Body of pancreas (tissue), 4 donors: ENCODE data around the gene GPRIN3. TPM values are rescaled to one million over a fixed set of nuclear protein-coding genes. Genes with fewer than 3 reads are reported as not detected.

Experiments
- ATAC-seq: fragments of 150-250 bp; one replicate; pipeline ENCODE4 v1.9.1; 2016
- DNase-seq, 4 donors: peaks; one replicate each; pipeline ENCODE4 v3.0.0-alpha.2; 2019
- H3K27ac ChIP-seq, 4 donors: fragments of 200-600 bp; sonication (generic); 1 replicate in 3 of 4; 2 replicates in 1 of 4; pipeline versions ENCODE4 v1.5.1 to v1.6.1; 2016 to 2019; ENCODE audit warnings: mild to moderate bottlenecking in 1 of 4, mixed read lengths in 1 of 4, moderate library complexity in 1 of 4
- H3K27me3 ChIP-seq, 2 donors: fragments of 200-600 bp; sonication (generic); one replicate each; pipeline ENCODE4 v1.6.0; 2016; ENCODE audit warnings: mild to moderate bottlenecking in 1 of 2
- H3K36me3 ChIP-seq, 2 donors: fragments of 200-600 bp; sonication (generic); replicated peaks in 1 of 2; 2 replicates each; pipeline ENCODE4 v1.5.1; 2016; ENCODE audit warnings: low read depth in 2 of 2; ENCODE audit not compliant: insufficient read depth in 1 of 2
- H3K4me1 ChIP-seq: fragments of 200-600 bp; sonication (generic); one replicate; pipeline ENCODE4 v1.6.0; 2016
- H3K4me3 ChIP-seq, 2 donors: fragments of 200-600 bp; sonication (generic); 1 replicate in 1 of 2; 2 replicates in 1 of 2; pipeline ENCODE4 v1.5.1; 2016 to 2019
- H3K9me3 ChIP-seq, 3 donors: fragments of 200-600 bp; sonication (generic); 1 replicate in 2 of 3; 2 replicates in 1 of 3; pipeline ENCODE4 v1.5.1; 2016
- POLR2A ChIP-seq, 3 donors: fragments of 450-650 bp; IDR thresholded peaks; one replicate each; pipeline ENCODE4 v1.6.1; 2016; ENCODE audit warnings: antibody characterized with exemption in 3 of 3, mild to moderate bottlenecking in 2 of 3
- WGBS, 2 donors: methylation state at CpG; one replicate each; pipeline ENCODE4 v1.1.5; 2017; 5-methylcytosine and 5-hydroxymethylcytosine counted together
- intact Hi-C: fragments of 100-400 bp; cut with DNase I; formaldehyde crosslinking; loops from one replicate; pipeline ENCODE4 v1.15.1; 2023
- total RNA-seq, 2 donors: library from RNA; depleted of rRNA; stranded (reverse); fragments of >200 nt; gene quantifications; one replicate each; pipeline ENCODE4 v1.1.0, GENCODE V29; 2016
- TF ChIP-seq, protein P1 (sequence below), 7 experiments: fragments of 450-650 bp in 4 of 7; fragments of 200-600 bp in 3 of 7; sonication (generic) in 3 of 7; IDR thresholded peaks; one replicate each; pipeline ENCODE4 v1.5.1; 2016 to 2019; ENCODE audit warnings: antibody characterized with exemption in 7 of 7

The GPRIN3 gene
- total RNA-seq, 2 donors from 2014 or later, result 5.3 to 9.3 TPM

DNA sequence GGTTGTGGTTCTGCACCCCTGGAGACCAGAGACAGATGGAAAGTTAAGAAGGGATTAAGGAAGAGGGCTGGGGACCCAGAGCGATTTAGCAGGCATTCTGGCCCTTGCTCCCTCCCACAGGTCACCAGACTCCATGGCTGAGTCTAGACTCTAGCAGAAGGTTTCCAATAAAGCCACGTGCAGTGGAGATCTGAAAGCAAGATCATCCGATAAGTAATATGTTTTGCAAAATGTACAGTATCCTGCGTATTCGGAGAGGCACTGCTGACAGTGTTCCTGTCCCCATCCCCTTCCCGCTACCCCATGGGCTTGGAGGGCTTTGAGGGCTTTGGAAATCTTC, 531 bp upstream of the GPRIN3 start:
- no peak for TF ChIP-seq POLR2A (IDR thresholded peaks at IDR 0.05)
- TF ChIP-seq, protein P1, sequence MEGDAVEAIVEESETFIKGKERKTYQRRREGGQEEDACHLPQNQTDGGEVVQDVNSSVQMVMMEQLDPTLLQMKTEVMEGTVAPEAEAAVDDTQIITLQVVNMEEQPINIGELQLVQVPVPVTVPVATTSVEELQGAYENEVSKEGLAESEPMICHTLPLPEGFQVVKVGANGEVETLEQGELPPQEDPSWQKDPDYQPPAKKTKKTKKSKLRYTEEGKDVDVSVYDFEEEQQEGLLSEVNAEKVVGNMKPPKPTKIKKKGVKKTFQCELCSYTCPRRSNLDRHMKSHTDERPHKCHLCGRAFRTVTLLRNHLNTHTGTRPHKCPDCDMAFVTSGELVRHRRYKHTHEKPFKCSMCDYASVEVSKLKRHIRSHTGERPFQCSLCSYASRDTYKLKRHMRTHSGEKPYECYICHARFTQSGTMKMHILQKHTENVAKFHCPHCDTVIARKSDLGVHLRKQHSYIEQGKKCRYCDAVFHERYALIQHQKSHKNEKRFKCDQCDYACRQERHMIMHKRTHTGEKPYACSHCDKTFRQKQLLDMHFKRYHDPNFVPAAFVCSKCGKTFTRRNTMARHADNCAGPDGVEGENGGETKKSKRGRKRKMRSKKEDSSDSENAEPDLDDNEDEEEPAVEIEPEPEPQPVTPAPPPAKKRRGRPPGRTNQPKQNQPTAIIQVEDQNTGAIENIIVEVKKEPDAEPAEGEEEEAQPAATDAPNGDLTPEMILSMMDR (IDR thresholded peaks at IDR 0.05), result no peak
- peak overlapping the region; percentile 57 to 74 for H3K4me3 ChIP-seq
- H3K27ac ChIP-seq, result peak overlapping the region; percentile 64 to 84 (median 78)
- DNase-seq (no peak), ATAC-seq (peak; percentile 41)
- no peaks in the 10 kb centered on the region for H3K27me3 ChIP-seq
- intact Hi-C loops, result no loop called here
- no peaks in the 10 kb centered on the region for H3K9me3 ChIP-seq
- H3K4me1 ChIP-seq, result peaks cover 33% of the 10 kb centered on the region
- no peaks in the 10 kb centered on the region for H3K36me3 ChIP-seq
- WGBS, 2 donors, result 10 to 18% methylated on average over 6 of the region's 6 CpGs

DNA sequence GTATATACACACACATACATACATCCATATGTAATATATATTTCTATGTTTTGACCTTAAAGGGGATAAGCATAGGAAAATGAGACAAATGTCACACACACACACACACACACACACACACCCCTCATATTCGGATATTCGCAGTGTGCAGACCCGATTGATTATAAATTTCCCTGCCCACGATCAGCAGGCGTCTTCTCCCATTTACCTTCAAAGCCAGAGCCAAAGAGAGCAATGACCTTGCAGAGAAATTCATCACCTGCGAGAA, 488 bp downstream of the GPRIN3 start:
- Histone ChIP-seq H3K36me3 (no peaks in the 10 kb centered on the region), H3K9me3 (no peaks in the 10 kb centered on the region), H3K4me3 (peak overlapping the region; percentile 57 to 74), H3K27ac (peak overlapping the region; percentile 64 to 84 (median 78)), H3K27me3 (no peaks in the 10 kb centered on the region), H3K4me1 (peaks cover 43% of the 10 kb centered on the region)
- intact Hi-C loops, result no loop called here
- WGBS, 2 donors, result 2 to 4% methylated on average over 6 of the region's 6 CpGs
- TF ChIP-seq POLR2A (IDR thresholded peaks at IDR 0.05), result no peak
- TF ChIP-seq, protein P1 (IDR thresholded peaks at IDR 0.05), result no peak
- DNase-seq (no peak), ATAC-seq (no peak)

DNA sequence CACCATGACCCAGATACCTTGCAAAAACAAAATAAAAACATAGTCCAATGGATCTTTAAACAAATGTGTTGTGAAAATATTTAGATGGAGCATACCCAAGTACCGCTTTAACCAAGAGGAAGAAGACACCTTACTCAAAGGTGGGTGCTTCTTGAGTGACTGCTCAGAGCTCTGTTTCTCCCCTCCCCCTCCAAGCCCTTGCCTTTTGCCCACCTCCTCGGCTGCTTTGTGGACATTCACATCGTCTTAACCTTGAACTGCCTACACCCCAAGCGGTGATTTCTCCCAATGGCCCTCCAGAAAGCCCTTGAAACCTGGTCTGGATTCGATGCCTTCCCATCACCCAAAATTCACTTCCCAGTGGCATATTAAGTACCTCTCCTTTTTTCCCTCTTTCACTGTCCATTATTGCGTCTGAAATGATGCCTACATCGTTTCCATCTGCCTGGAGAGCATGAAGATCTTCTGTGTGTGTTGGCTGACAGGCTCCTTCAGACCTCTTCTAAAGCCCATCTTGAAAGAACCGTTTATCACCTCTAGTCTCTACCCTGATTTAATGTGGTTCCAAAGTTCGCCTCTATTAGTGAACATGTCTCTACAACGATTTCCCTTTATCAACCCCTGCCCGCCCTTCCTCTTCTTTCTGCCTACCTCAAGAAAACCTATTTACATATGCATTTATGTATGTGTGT, 968 bp downstream of the GPRIN3 start:
- TF ChIP-seq POLR2A (IDR thresholded peaks at IDR 0.05), result no peak
- TF ChIP-seq, protein P1 (IDR thresholded peaks at IDR 0.05), result no peak
- Histone ChIP-seq H3K4me3 (peak overlapping the region in 1 of 2 donors; percentile 74), H3K9me3 (no peaks in the 10 kb centered on the region), H3K36me3 (no peaks in the 10 kb centered on the region), H3K4me1 (peaks cover 48% of the 10 kb centered on the region), H3K27ac (peak overlapping the region; percentile 64 to 84 (median 78)), H3K27me3 (no peaks in the 10 kb centered on the region)
- ATAC-seq (no peak), DNase-seq (no peak)
- intact Hi-C loops, result no loop called here
- 13 to 19% methylated on average over 11 of the region's 11 CpGs for WGBS, 2 donors

DNA sequence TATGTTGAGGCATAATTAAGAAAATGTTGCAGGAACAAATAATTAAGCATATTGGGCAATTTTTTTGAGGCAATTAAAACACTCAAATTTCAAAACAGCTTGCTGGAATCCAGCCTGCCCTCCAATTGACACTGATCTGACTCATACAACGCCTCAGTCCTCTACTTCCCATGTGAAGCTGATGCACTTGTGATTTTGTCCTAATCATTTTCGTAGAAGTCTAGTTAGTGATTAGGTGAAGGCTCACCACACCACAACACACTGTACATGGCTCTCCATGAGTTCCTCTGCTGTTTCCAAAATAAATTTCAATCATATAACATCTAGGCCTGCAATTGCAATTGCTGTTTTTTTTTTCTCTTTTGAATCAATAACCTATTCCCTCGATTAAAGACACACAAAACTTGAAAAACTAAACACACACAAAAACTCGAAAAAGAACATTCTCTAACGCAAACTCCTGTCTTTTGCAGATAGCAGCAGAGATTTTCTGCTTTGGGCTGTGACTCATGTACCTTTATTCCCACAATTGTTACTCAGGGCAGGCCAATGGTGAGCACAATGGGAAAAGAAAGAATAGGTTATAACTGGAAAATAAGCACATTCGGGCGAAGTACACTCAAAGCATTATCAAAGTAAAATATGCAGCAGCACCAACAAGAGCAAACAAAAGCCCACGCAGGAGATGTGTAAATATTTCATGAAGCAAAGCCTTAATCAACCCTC, 1.7 kb downstream of the GPRIN3 start:
- peaks cover 49% of the 10 kb centered on the region for H3K4me1 ChIP-seq

More for the DNA sequence above, 1.7 kb downstream of the GPRIN3 start:
- TF ChIP-seq POLR2A (IDR thresholded peaks at IDR 0.05), result peak in 2 of 3 donors; percentile 12 to 34
- TF ChIP-seq, protein P1 (IDR thresholded peaks at IDR 0.05), result no peak
- WGBS, 2 donors, result 10 to 12% methylated on average over 8 of the region's 8 CpGs
- H3K27ac ChIP-seq, result peak overlapping the region; percentile 64 to 84 (median 78)
- H3K9me3 ChIP-seq, result no peaks in the 10 kb centered on the region
- no peak overlapping the region for H3K4me3 ChIP-seq
- peak in 1 of 4 donors; percentile 34 for DNase-seq
- no peaks in the 10 kb centered on the region for H3K27me3 ChIP-seq
- ATAC-seq, result no peak
- H3K36me3 ChIP-seq, result no peaks in the 10 kb centered on the region
- intact Hi-C loops, result no loop called here
